Measurements from ENCODE around the gene RASGRP1.

RASGRP1 gene

GRCh38 chr15:38454696-38455090 is 109.9 kb downstream of the RASGRP1 start:
- DNase-seq, result no peak

- DNase-seq, result peak; percentile 89
Measured at GRCh38 chr15:38453971-38454695, 110.5 kb downstream of the RASGRP1 start, which contains the start of gene FAM98B. FAM98B (plus strand) TSS chr15:38454127; CDS start chr15:38454162, 35 bp downstream.

- no peak for DNase-seq
Measured at GRCh38 chr15:38441130-38441519, 123.5 kb downstream of the RASGRP1 start.

GRCh38 chr15:38440353-38441129 is 124.1 kb downstream of the RASGRP1 start:
- DNase-seq, result peak; percentile 35
